OCI-LY3 (cell line): Measurements from ENCODE around the gene LENEP.

Experiments
- EZH2phosphoT487 ChIP-seq: fragments of 200-600 bp; shearing (Covaris generic); IDR thresholded peaks from 2 replicates; pipeline ENCODE4 v1.6.1; 2018; ENCODE audit warnings: antibody characterized with exemption, mixed run types, low read depth
- TF ChIP-seq, protein P1 (sequence below): fragments of 200-600, 300-600 bp; sonication (generic); IDR thresholded peaks from 2 replicates; pipeline ENCODE4 v1.5.1; 2014; ENCODE audit warnings: antibody characterized with exemption, low read length, low read depth

DNA sequence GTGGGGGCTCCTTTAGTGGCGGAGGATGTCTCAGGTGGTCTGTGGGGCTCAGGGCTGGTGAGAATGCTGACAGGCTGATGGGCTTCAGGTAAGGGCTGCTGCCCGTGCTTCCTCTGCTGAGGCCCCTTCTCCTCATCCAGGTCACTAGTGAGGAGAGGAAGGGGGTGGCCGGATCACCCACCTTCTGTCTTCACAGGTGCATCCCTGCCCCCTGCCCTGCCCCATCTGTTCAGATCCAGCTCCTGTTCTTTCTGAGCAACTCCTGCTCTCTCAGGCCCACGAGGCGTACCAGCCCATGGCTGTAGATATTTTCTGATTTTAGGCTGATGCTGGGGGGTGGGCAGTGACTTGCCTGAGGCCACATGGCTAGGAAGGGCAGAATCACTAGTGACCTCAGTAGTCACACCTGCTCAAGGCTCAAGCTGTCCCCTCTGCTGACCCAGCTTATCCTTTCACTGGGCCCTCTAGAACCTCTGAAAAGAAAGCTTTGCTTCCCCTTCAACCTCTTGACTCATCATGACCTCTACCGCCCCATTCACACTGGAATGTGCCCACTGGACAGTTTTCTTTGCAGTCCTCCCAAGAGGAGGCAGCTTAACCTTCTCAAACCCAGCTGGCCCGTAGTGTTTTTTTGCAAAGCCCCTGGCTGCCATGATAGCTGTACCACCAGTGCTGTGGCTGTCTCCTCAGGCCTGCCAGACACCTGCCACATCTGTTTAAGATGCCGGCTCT is 25.4 kb downstream of the LENEP start:
- TF ChIP-seq, protein P1, sequence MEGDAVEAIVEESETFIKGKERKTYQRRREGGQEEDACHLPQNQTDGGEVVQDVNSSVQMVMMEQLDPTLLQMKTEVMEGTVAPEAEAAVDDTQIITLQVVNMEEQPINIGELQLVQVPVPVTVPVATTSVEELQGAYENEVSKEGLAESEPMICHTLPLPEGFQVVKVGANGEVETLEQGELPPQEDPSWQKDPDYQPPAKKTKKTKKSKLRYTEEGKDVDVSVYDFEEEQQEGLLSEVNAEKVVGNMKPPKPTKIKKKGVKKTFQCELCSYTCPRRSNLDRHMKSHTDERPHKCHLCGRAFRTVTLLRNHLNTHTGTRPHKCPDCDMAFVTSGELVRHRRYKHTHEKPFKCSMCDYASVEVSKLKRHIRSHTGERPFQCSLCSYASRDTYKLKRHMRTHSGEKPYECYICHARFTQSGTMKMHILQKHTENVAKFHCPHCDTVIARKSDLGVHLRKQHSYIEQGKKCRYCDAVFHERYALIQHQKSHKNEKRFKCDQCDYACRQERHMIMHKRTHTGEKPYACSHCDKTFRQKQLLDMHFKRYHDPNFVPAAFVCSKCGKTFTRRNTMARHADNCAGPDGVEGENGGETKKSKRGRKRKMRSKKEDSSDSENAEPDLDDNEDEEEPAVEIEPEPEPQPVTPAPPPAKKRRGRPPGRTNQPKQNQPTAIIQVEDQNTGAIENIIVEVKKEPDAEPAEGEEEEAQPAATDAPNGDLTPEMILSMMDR, result no peak
- TF ChIP-seq EZH2phosphoT487, result no peak
